Breast epithelium (tissue), 4 donors: ENCODE measurements around the gene KRT2. TPM values are rescaled to one million over a fixed set of nuclear protein-coding genes. Genes with fewer than 3 reads are reported as not detected.

Source experiments
- DNase-seq, 2 donors: peaks; one replicate each; pipeline ENCODE4 v3.0.0-alpha.2; 2019; ENCODE audit warnings: low spot score in 2 of 2
- H3K27ac ChIP-seq, 2 donors: fragments of 200-600 bp; sonication (generic) in 1 of 2; one replicate each; pipeline ENCODE4 v1.5.1; 2016 to 2019; ENCODE audit warnings: mild to moderate bottlenecking in 1 of 2
- H3K27me3 ChIP-seq, 2 donors: fragments of 200-600 bp; sonication (generic) in 1 of 2; one replicate each; pipeline versions ENCODE4 v1.5.1 to v1.6.0; 2017 to 2019; ENCODE audit warnings: control low read depth in 1 of 2, mild to moderate bottlenecking in 1 of 2
- H3K36me3 ChIP-seq: fragments of 200-600 bp; one replicate; pipeline ENCODE4 v1.5.1; 2019
- H3K4me1 ChIP-seq, 2 donors: fragments of 200-600 bp; sonication (generic); one replicate each; pipeline ENCODE4 v1.5.1; 2016 to 2019; ENCODE audit warnings: control low read depth in 1 of 2
- H3K4me3 ChIP-seq, 3 donors: fragments of 200-600 bp; sonication (generic); 1 replicate in 2 of 3; 2 replicates in 1 of 3; pipeline ENCODE4 v1.5.1; 2016 to 2019; ENCODE audit warnings: mild to moderate bottlenecking in 3 of 3, moderate library complexity in 2 of 3
- H3K9me3 ChIP-seq, 2 donors: fragments of 200-600 bp; sonication (generic) in 1 of 2; one replicate each; pipeline ENCODE4 v1.5.1; 2016 to 2019; ENCODE audit warnings: control low read depth in 1 of 2
- CTCF ChIP-seq, 3 donors: fragments of 450-650 bp; IDR thresholded peaks; one replicate each; pipeline ENCODE4 v1.5.1; 2016 to 2017; ENCODE audit warnings: antibody characterized with exemption in 3 of 3, mild to moderate bottlenecking in 3 of 3, moderate library complexity in 3 of 3
- POLR2A ChIP-seq: fragments of 450-650 bp; IDR thresholded peaks from one replicate; pipeline ENCODE4 v1.6.1; 2016; ENCODE audit warnings: antibody characterized with exemption, mild to moderate bottlenecking, moderate library complexity
- POLR2AphosphoS5 ChIP-seq, 3 donors: sonication (generic); formaldehyde crosslinking; IDR thresholded peaks; one replicate each; pipeline ENCODE4 v1.6.1; 2017; ENCODE audit warnings: antibody characterized with exemption in 3 of 3
- intact Hi-C: fragments of 100-400 bp; cut with DNase I; formaldehyde crosslinking; loops from one replicate; pipeline ENCODE4 v1.15.1; 2023; ENCODE audit warnings: low total_unique reads
- total RNA-seq, 3 donors: library from RNA; depleted of rRNA; stranded (reverse); fragments of >200 nt; gene quantifications; one replicate each; pipeline ENCODE4 v1.1.0, GENCODE V29; 2016

The KRT2 gene
- total RNA-seq, 3 donors from 2014 or later = not detected

GRCh38 chr12:52611080-52611468 lies 40.9 kb downstream of the KRT2 start:
- Histone ChIP-seq H3K9me3 (no peaks in the 10 kb centered on the region), H3K27me3 (peaks cover 0 to 6% of the 10 kb centered on the region in 2 donors), H3K4me3 (no peak overlapping the region), H3K4me1 (no peaks in the 10 kb centered on the region), H3K36me3 (no peaks in the 10 kb centered on the region), H3K27ac (no peak overlapping the region)
- intact Hi-C loops = no loop called here
- no peak for TF ChIP-seq CTCF (IDR thresholded peaks at IDR 0.05)
- TF ChIP-seq POLR2AphosphoS5 (IDR thresholded peaks at IDR 0.05) = no peak
- DNase-seq = no peak

- DNase-seq = no peak
- H3K9me3 ChIP-seq = no peaks in the 10 kb centered on the region
- TF ChIP-seq POLR2A = no peak
- H3K27me3 ChIP-seq = peaks cover 0 to 6% of the 10 kb centered on the region in 2 donors
- no peak overlapping the region for H3K4me3 ChIP-seq
- H3K36me3 ChIP-seq = no peaks in the 10 kb centered on the region
- H3K27ac ChIP-seq = no peak overlapping the region
- intact Hi-C loops = no loop called here
- H3K4me1 ChIP-seq = no peaks in the 10 kb centered on the region
These were observed 43.0 kb downstream of the KRT2 start for GRCh38 chr12:52608826-52609630.

GRCh38 chr12:52608161-52608560 lies 43.9 kb downstream of the KRT2 start:
- H3K27me3 ChIP-seq = peaks cover 0 to 6% of the 10 kb centered on the region in 2 donors
- H3K27ac ChIP-seq = no peak overlapping the region
- no peak overlapping the region for H3K4me3 ChIP-seq
- H3K9me3 ChIP-seq = no peaks in the 10 kb centered on the region
- H3K4me1 ChIP-seq = no peaks in the 10 kb centered on the region
- H3K36me3 ChIP-seq = no peaks in the 10 kb centered on the region
- TF ChIP-seq POLR2A = no peak
- no peak for TF ChIP-seq CTCF (IDR thresholded peaks at IDR 0.05)
- no peak for TF ChIP-seq POLR2AphosphoS5 (IDR thresholded peaks at IDR 0.05)
- intact Hi-C loops = no loop called here
- no peak for DNase-seq

- no peaks in the 10 kb centered on the region for H3K4me1 ChIP-seq
- TF ChIP-seq POLR2A = no peak
- TF ChIP-seq CTCF (IDR thresholded peaks at IDR 0.05) = no peak
- no peak for TF ChIP-seq POLR2AphosphoS5 (IDR thresholded peaks at IDR 0.05)
- no peak overlapping the region for H3K4me3 ChIP-seq
- no peaks in the 10 kb centered on the region for H3K9me3 ChIP-seq
- no peak overlapping the region for H3K27ac ChIP-seq
- H3K27me3 ChIP-seq = peaks cover 0 to 10% of the 10 kb centered on the region in 2 donors
- DNase-seq = no peak
- H3K36me3 ChIP-seq = no peaks in the 10 kb centered on the region
- intact Hi-C loops = no loop called here
These were observed 44.7 kb downstream of the KRT2 start for GRCh38 chr12:52607314-52607713.

GRCh38 chr12:52606581-52607218 lies 45.3 kb downstream of the KRT2 start:
- Histone ChIP-seq H3K27ac (no peak overlapping the region), H3K9me3 (no peaks in the 10 kb centered on the region), H3K4me1 (no peaks in the 10 kb centered on the region), H3K36me3 (no peaks in the 10 kb centered on the region), H3K27me3 (peaks cover 0 to 16% of the 10 kb centered on the region in 2 donors), H3K4me3 (no peak overlapping the region)
- intact Hi-C loops = no loop called here
- TF ChIP-seq POLR2AphosphoS5 (IDR thresholded peaks at IDR 0.05) = no peak
- no peak for TF ChIP-seq POLR2A
- TF ChIP-seq CTCF (IDR thresholded peaks at IDR 0.05) = no peak
- no peak for DNase-seq
